ENCODE results near the gene ACTN4. TPM values are rescaled to one million over a fixed set of nuclear protein-coding genes. Genes with fewer than 3 reads are reported as not detected.

Gene ACTN4
- total RNA-seq, 1 experiment from 2014 or later = 506 TPM

DNA sequence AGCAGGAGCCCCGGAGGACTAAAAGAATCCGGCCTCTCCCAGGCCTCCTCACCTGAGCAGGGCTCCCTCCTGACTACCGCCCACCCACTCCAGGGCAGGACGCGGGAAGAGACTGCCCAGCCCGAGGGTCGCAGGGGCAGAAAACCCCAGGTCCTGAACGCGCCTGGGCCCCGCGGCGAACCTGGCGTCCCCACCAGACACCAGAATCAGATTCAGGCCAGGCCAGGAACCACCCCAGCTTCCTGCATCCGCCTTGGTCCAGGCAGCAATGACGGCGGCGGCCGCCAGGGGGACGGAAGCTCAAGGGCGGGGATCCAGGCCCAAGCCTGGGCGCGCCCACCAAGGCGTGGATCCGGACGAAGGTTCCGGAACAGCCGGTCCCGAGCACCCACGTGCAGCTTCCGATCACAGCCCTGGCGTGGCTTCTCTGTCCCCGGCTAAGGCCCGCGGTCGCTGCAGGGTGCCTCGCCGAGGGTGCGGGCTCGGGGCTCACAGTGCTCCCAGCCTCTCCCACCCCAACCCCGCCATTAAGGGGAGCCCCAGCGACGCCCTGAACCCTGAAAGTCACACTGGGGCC, 122.3 kb downstream of the ACTN4 start (continued):
- TF ChIP-seq, protein P1, sequence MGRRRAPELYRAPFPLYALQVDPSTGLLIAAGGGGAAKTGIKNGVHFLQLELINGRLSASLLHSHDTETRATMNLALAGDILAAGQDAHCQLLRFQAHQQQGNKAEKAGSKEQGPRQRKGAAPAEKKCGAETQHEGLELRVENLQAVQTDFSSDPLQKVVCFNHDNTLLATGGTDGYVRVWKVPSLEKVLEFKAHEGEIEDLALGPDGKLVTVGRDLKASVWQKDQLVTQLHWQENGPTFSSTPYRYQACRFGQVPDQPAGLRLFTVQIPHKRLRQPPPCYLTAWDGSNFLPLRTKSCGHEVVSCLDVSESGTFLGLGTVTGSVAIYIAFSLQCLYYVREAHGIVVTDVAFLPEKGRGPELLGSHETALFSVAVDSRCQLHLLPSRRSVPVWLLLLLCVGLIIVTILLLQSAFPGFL (CRISPR knock-in tag; IDR thresholded peaks at IDR 0.05; ENCODE audit: borderline replicate concordance) = no peak
- no peak for TF ChIP-seq ZNF423 (CRISPR knock-in tag; IDR thresholded peaks at IDR 0.05)
- no peak for TF ChIP-seq ZNF671 (CRISPR knock-in tag; IDR thresholded peaks at IDR 0.05)
- TF ChIP-seq, protein P2, sequence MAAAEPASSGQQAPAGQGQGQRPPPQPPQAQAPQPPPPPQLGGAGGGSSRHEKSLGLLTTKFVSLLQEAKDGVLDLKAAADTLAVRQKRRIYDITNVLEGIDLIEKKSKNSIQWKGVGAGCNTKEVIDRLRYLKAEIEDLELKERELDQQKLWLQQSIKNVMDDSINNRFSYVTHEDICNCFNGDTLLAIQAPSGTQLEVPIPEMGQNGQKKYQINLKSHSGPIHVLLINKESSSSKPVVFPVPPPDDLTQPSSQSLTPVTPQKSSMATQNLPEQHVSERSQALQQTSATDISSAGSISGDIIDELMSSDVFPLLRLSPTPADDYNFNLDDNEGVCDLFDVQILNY (CRISPR knock-in tag; IDR thresholded peaks at IDR 0.05) = peak; percentile 72; the same call in 1 of the 2 replicates
- no peak for TF ChIP-seq NFE2L1 (CRISPR knock-in tag; IDR thresholded peaks at IDR 0.05)
- TF ChIP-seq, protein P3, sequence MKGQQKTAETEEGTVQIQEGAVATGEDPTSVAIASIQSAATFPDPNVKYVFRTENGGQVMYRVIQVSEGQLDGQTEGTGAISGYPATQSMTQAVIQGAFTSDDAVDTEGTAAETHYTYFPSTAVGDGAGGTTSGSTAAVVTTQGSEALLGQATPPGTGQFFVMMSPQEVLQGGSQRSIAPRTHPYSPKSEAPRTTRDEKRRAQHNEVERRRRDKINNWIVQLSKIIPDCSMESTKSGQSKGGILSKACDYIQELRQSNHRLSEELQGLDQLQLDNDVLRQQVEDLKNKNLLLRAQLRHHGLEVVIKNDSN (CRISPR knock-in tag; IDR thresholded peaks at IDR 0.05) = peak; percentile 43; the same call in 1 of the 2 replicates
- TF ChIP-seq, protein P4, sequence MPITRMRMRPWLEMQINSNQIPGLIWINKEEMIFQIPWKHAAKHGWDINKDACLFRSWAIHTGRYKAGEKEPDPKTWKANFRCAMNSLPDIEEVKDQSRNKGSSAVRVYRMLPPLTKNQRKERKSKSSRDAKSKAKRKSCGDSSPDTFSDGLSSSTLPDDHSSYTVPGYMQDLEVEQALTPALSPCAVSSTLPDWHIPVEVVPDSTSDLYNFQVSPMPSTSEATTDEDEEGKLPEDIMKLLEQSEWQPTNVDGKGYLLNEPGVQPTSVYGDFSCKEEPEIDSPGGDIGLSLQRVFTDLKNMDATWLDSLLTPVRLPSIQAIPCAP (CRISPR knock-in tag; IDR thresholded peaks at IDR 0.05) = 0 out of 2 replicates have a peak, but pooled peaks have one; percentile 68
- TF ChIP-seq PRRX2 (CRISPR knock-in tag; IDR thresholded peaks at IDR 0.05) = no peak
- TF ChIP-seq, protein P5, sequence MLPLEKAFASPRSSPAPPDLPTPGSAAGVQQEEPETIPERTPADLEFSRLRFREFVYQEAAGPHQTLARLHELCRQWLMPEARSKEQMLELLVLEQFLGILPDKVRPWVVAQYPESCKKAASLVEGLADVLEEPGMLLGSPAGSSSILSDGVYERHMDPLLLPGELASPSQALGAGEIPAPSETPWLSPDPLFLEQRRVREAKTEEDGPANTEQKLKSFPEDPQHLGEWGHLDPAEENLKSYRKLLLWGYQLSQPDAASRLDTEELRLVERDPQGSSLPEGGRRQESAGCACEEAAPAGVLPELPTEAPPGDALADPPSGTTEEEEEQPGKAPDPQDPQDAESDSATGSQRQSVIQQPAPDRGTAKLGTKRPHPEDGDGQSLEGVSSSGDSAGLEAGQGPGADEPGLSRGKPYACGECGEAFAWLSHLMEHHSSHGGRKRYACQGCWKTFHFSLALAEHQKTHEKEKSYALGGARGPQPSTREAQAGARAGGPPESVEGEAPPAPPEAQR (CRISPR knock-in tag; IDR thresholded peaks at IDR 0.05) = no peak
- TF ChIP-seq SMAD4 (CRISPR knock-in tag; IDR thresholded peaks at IDR 0.05) = no peak
- no peak for TF ChIP-seq NR2C2 (CRISPR knock-in tag; IDR thresholded peaks at IDR 0.05)
- TF ChIP-seq, protein P6, sequence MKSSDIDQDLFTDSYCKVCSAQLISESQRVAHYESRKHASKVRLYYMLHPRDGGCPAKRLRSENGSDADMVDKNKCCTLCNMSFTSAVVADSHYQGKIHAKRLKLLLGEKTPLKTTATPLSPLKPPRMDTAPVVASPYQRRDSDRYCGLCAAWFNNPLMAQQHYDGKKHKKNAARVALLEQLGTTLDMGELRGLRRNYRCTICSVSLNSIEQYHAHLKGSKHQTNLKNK (CRISPR knock-in tag; IDR thresholded peaks at IDR 0.05) = no peak
- no peak for TF ChIP-seq KAT7 (CRISPR knock-in tag; IDR thresholded peaks at IDR 0.05; ENCODE audit: borderline replicate concordance)
- no peak for TF ChIP-seq MYBL2 (CRISPR knock-in tag; IDR thresholded peaks at IDR 0.05)
- TF ChIP-seq ZBTB21 (CRISPR knock-in tag; IDR thresholded peaks at IDR 0.05; ENCODE audit: borderline replicate concordance) = no peak
- TF ChIP-seq CBFB (CRISPR knock-in tag; IDR thresholded peaks at IDR 0.05; ENCODE audit: low read depth) = 0 out of 2 replicates have a peak, but pooled peaks have one; percentile 32
- TF ChIP-seq, protein P7, sequence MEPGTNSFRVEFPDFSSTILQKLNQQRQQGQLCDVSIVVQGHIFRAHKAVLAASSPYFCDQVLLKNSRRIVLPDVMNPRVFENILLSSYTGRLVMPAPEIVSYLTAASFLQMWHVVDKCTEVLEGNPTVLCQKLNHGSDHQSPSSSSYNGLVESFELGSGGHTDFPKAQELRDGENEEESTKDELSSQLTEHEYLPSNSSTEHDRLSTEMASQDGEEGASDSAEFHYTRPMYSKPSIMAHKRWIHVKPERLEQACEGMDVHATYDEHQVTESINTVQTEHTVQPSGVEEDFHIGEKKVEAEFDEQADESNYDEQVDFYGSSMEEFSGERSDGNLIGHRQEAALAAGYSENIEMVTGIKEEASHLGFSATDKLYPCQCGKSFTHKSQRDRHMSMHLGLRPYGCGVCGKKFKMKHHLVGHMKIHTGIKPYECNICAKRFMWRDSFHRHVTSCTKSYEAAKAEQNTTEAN (CRISPR knock-in tag; IDR thresholded peaks at IDR 0.05) = no peak
- TF ChIP-seq RELA (CRISPR knock-in tag; IDR thresholded peaks at IDR 0.05; ENCODE audit: borderline replicate concordance) = no peak
- TF ChIP-seq, protein P8, sequence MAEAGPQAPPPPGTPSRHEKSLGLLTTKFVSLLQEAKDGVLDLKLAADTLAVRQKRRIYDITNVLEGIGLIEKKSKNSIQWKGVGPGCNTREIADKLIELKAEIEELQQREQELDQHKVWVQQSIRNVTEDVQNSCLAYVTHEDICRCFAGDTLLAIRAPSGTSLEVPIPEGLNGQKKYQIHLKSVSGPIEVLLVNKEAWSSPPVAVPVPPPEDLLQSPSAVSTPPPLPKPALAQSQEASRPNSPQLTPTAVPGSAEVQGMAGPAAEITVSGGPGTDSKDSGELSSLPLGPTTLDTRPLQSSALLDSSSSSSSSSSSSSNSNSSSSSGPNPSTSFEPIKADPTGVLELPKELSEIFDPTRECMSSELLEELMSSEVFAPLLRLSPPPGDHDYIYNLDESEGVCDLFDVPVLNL (CRISPR knock-in tag; IDR thresholded peaks at IDR 0.05; ENCODE audit: borderline replicate concordance, low read depth) = no peak
- TF ChIP-seq, protein P9, sequence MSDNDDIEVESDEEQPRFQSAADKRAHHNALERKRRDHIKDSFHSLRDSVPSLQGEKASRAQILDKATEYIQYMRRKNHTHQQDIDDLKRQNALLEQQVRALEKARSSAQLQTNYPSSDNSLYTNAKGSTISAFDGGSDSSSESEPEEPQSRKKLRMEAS (CRISPR knock-in tag; IDR thresholded peaks at IDR 0.05) = peak; percentile 94
- TF ChIP-seq SOX15 (CRISPR knock-in tag; IDR thresholded peaks at IDR 0.05) = no peak
- TF ChIP-seq, protein P10, sequence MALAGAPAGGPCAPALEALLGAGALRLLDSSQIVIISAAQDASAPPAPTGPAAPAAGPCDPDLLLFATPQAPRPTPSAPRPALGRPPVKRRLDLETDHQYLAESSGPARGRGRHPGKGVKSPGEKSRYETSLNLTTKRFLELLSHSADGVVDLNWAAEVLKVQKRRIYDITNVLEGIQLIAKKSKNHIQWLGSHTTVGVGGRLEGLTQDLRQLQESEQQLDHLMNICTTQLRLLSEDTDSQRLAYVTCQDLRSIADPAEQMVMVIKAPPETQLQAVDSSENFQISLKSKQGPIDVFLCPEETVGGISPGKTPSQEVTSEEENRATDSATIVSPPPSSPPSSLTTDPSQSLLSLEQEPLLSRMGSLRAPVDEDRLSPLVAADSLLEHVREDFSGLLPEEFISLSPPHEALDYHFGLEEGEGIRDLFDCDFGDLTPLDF (CRISPR knock-in tag; IDR thresholded peaks at IDR 0.05) = 0 out of 2 replicates have a peak, but pooled peaks have one; percentile 41
- no peak for TF ChIP-seq SP1 (CRISPR knock-in tag; conservative IDR thresholded peaks at IDR 0.05)
- no peak for TF ChIP-seq FOXJ3 (CRISPR knock-in tag; IDR thresholded peaks at IDR 0.05; ENCODE audit: borderline replicate concordance)
- no peak for TF ChIP-seq GABPB1 (CRISPR knock-in tag; IDR thresholded peaks at IDR 0.05)
- peak; percentile 70; the same call in 1 of the 2 replicates for TF ChIP-seq FOXK1 (CRISPR knock-in tag; IDR thresholded peaks at IDR 0.05)
- TF ChIP-seq CREM (CRISPR knock-in tag; IDR thresholded peaks at IDR 0.05) = peak; percentile 64
- 0 out of 2 replicates have a peak, but pooled peaks have one; percentile 27 for TF ChIP-seq TP53 (CRISPR knock-in tag; IDR thresholded peaks at IDR 0.05)
- TF ChIP-seq, protein P11, sequence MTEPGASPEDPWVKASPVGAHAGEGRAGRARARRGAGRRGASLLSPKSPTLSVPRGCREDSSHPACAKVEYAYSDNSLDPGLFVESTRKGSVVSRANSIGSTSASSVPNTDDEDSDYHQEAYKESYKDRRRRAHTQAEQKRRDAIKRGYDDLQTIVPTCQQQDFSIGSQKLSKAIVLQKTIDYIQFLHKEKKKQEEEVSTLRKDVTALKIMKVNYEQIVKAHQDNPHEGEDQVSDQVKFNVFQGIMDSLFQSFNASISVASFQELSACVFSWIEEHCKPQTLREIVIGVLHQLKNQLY (CRISPR knock-in tag; IDR thresholded peaks at IDR 0.05) = peak; percentile 55; the same call in 1 of the 2 replicates
- no peak for TF ChIP-seq GTF2I (CRISPR knock-in tag; conservative IDR thresholded peaks at IDR 0.05)
- no peak for TF ChIP-seq ZNF138 (CRISPR knock-in tag; conservative IDR thresholded peaks at IDR 0.05)
